Body of pancreas (tissue), 4 donors: ENCODE measurements around the gene RPP30.

Experiments
- POLR2A ChIP-seq, 3 donors: fragments of 450-650 bp; IDR thresholded peaks; one replicate each; pipeline ENCODE4 v1.6.1; 2016; ENCODE audit warnings: antibody characterized with exemption in 3 of 3, mild to moderate bottlenecking in 2 of 3
- TF ChIP-seq, protein P1 (sequence below), 7 experiments: fragments of 450-650 bp in 4 of 7; fragments of 200-600 bp in 3 of 7; sonication (generic) in 3 of 7; IDR thresholded peaks; one replicate each; pipeline ENCODE4 v1.5.1; 2016 to 2019; ENCODE audit warnings: antibody characterized with exemption in 7 of 7

GRCh38 chr10:90871279-90871765 is 452 bp upstream of the RPP30 start:
- TF ChIP-seq, protein P1, sequence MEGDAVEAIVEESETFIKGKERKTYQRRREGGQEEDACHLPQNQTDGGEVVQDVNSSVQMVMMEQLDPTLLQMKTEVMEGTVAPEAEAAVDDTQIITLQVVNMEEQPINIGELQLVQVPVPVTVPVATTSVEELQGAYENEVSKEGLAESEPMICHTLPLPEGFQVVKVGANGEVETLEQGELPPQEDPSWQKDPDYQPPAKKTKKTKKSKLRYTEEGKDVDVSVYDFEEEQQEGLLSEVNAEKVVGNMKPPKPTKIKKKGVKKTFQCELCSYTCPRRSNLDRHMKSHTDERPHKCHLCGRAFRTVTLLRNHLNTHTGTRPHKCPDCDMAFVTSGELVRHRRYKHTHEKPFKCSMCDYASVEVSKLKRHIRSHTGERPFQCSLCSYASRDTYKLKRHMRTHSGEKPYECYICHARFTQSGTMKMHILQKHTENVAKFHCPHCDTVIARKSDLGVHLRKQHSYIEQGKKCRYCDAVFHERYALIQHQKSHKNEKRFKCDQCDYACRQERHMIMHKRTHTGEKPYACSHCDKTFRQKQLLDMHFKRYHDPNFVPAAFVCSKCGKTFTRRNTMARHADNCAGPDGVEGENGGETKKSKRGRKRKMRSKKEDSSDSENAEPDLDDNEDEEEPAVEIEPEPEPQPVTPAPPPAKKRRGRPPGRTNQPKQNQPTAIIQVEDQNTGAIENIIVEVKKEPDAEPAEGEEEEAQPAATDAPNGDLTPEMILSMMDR (IDR thresholded peaks at IDR 0.05), result peak in 6 of 7 experiments; percentile 22 to 42 (median 36)
- TF ChIP-seq POLR2A (IDR thresholded peaks at IDR 0.05), result no peak
